Type B pancreatic cell (in vitro differentiated cells): ENCODE data around the gene SMIM41. TPM values are rescaled to one million over a fixed set of nuclear protein-coding genes. Genes with fewer than 3 reads are reported as not detected.

Source experiments
- DNase-seq: peaks from one replicate; pipeline ENCODE4 v3.0.0; 2021; ENCODE audit warnings: mixed read lengths; ENCODE audit not compliant: unreplicated experiment; ENCODE audit errors: extremely low spot score
- H3K27ac Mint-ChIP-seq: 2 replicates; pipeline ENCODE4 v1.8.0; 2021; ENCODE audit warnings: mild to moderate bottlenecking, mixed read lengths
- H3K27me3 Mint-ChIP-seq: 2 replicates; pipeline ENCODE4 v1.8.0; 2021; ENCODE audit warnings: mixed read lengths
- H3K36me3 Mint-ChIP-seq: 2 replicates; pipeline ENCODE4 v1.8.0; 2021; ENCODE audit warnings: mixed read lengths
- H3K4me1 Mint-ChIP-seq: one replicate; pipeline ENCODE4 v1.8.0; 2021; ENCODE audit warnings: mixed read lengths; ENCODE audit not compliant: unreplicated experiment
- H3K4me3 Mint-ChIP-seq: 2 replicates; pipeline ENCODE4 v1.8.0; 2021; ENCODE audit warnings: mild to moderate bottlenecking, mixed read lengths
- H3K9me3 Mint-ChIP-seq: 2 replicates; pipeline ENCODE4 v1.8.0; 2021; ENCODE audit warnings: mixed read lengths
- CTCF ChIP-seq: fragments of 200-600 bp; sonication (generic); conservative IDR thresholded peaks from 2 replicates; pipeline ENCODE4 v1.5.0; 2021; ENCODE audit warnings: antibody characterized with exemption, mild to moderate bottlenecking
- total RNA-seq: library from RNA; stranded (reverse); gene quantifications from 2 replicates; pipeline ENCODE4 v1.2.1, GENCODE V29; 2021; ENCODE audit warnings: low replicate concordance

The SMIM41 gene
- total RNA-seq, 1 donor from 2014 or later, result not detected

- Mint-ChIP-seq H3K27ac (peak overlapping the region; percentile 86), H3K36me3 (no peaks in the 10 kb centered on the region), H3K4me1 (peaks cover 21% of the 10 kb centered on the region), H3K9me3 (no peaks in the 10 kb centered on the region), H3K27me3 (peaks cover 36% of the 10 kb centered on the region), H3K4me3 (peak overlapping the region; percentile 84)
- TF ChIP-seq CTCF, result no peak
- DNase-seq, result no peak
Observed at GRCh38 chr12:52035926-52036325, 43.6 kb upstream of the SMIM41 start.

GRCh38 chr12:52036587-52037171 lies 42.8 kb upstream of the SMIM41 start:
- H3K27ac Mint-ChIP-seq, result peak overlapping the region; percentile 86
- peaks cover 36% of the 10 kb centered on the region for H3K27me3 Mint-ChIP-seq
- TF ChIP-seq CTCF, result no peak
- no peak for DNase-seq
- no peaks in the 10 kb centered on the region for H3K9me3 Mint-ChIP-seq
- H3K4me1 Mint-ChIP-seq, result peaks cover 21% of the 10 kb centered on the region
- H3K4me3 Mint-ChIP-seq, result peak overlapping the region; percentile 84
- no peaks in the 10 kb centered on the region for H3K36me3 Mint-ChIP-seq

- Mint-ChIP-seq H3K4me3 (peak overlapping the region; percentile 87), H3K9me3 (no peaks in the 10 kb centered on the region), H3K4me1 (peaks cover 16% of the 10 kb centered on the region), H3K27ac (peak overlapping the region; percentile 84), H3K36me3 (no peaks in the 10 kb centered on the region), H3K27me3 (peaks cover 36% of the 10 kb centered on the region)
- no peak for DNase-seq
- peak; percentile 18 for TF ChIP-seq CTCF
Observed at GRCh38 chr12:52037248-52037861, 42.1 kb upstream of the SMIM41 start.

- Mint-ChIP-seq H3K4me3 (peak overlapping the region; percentile 87), H3K27me3 (peaks cover 36% of the 10 kb centered on the region), H3K4me1 (peaks cover 11% of the 10 kb centered on the region), H3K9me3 (no peaks in the 10 kb centered on the region), H3K36me3 (no peaks in the 10 kb centered on the region), H3K27ac (peak overlapping the region; percentile 84)
- DNase-seq, result no peak
- TF ChIP-seq CTCF, result no peak
Observed at GRCh38 chr12:52038447-52038846, 41.1 kb upstream of the SMIM41 start.

- DNase-seq, result no peak
- no peaks in the 10 kb centered on the region for H3K36me3 Mint-ChIP-seq
- H3K27me3 Mint-ChIP-seq, result peaks cover 18% of the 10 kb centered on the region
- H3K4me1 Mint-ChIP-seq, result peaks cover 7% of the 10 kb centered on the region
- no peak overlapping the region for H3K27ac Mint-ChIP-seq
- H3K4me3 Mint-ChIP-seq, result no peak overlapping the region
- TF ChIP-seq CTCF, result no peak
- H3K9me3 Mint-ChIP-seq, result no peaks in the 10 kb centered on the region
Observed at GRCh38 chr12:52041035-52041434, 38.5 kb upstream of the SMIM41 start.
